ENCODE data around the gene MCF2L2.

- TF ChIP-seq CTCF (IDR thresholded peaks at IDR 0.05; ENCODE audit: poor library complexity, severe bottlenecking) (no peak), EP300 (conservative IDR thresholded peaks at IDR 0.05; ENCODE audit: poor library complexity, severe bottlenecking) (no peak)
Measured at GRCh38 chr3:183128709-183129108, 299.7 kb downstream of the MCF2L2 start.
